Upper lobe of right lung (tissue), 1 donor: ENCODE measurements around the gene SNCAIP. TPM values are rescaled to one million over a fixed set of nuclear protein-coding genes. Genes with fewer than 3 reads are reported as not detected.

Experiments
- ATAC-seq: fragments of 200-7000 bp; cut with Tn5 transposase; one replicate; pipeline ENCODE4 v1.9.1; 2020; ENCODE audit warnings: mild to moderate bottlenecking, moderate library complexity
- DNase-seq: peaks from one replicate; pipeline ENCODE4 v3.0.0-alpha.2; 2020
- H3K27ac ChIP-seq: fragments of 200-600 bp; one replicate; pipeline ENCODE4 v1.8.0; 2022
- H3K27me3 ChIP-seq: fragments of 200-600 bp; one replicate; pipeline ENCODE4 v1.8.0; 2022; ENCODE audit warnings: mild to moderate bottlenecking
- H3K36me3 ChIP-seq: fragments of 200-600 bp; one replicate; pipeline ENCODE4 v1.8.0; 2022
- H3K4me1 ChIP-seq: fragments of 200-600 bp; one replicate; pipeline ENCODE4 v1.8.0; 2022
- H3K4me3 ChIP-seq: fragments of 200-600 bp; one replicate; pipeline ENCODE4 v1.8.0; 2022; ENCODE audit warnings: mild to moderate bottlenecking
- H3K9me3 ChIP-seq: fragments of 200-600 bp; one replicate; pipeline ENCODE4 v1.8.0; 2022
- CTCF ChIP-seq: fragments of 200-600 bp; IDR thresholded peaks from one replicate; pipeline ENCODE4 v1.8.0; 2022; ENCODE audit warnings: antibody characterized with exemption
- intact Hi-C: fragments of 100-400 bp; cut with DNase I; formaldehyde crosslinking; loops from one replicate; pipeline ENCODE4 v1.11.0; 2022
- total RNA-seq: library from RNA; stranded (reverse); fragmentation: NEBNext Ultra II Directional; extraction: Animal tissue kit (Norgen Biotek cat#: 25700); gene quantifications from one replicate; pipeline ENCODE4 v1.2.1, GENCODE V29; 2021
- donor health status: DM: no; HTN: yes; CAD: no; lungs with severe emphysema.

Gene SNCAIP
- total RNA-seq, 1 donor from 2014 or later: 4.0 TPM

GRCh38 chr5:122424132-122424531, 112.1 kb downstream of the SNCAIP start:
- Histone ChIP-seq H3K36me3 (no peaks in the 10 kb centered on the region), H3K4me1 (no peaks in the 10 kb centered on the region), H3K4me3 (no peak overlapping the region), H3K27me3 (no peaks in the 10 kb centered on the region), H3K27ac (no peak overlapping the region), H3K9me3 (no peaks in the 10 kb centered on the region)
- TF ChIP-seq CTCF: no peak
- intact Hi-C loops: no loop called here
- ATAC-seq (no peak), DNase-seq (no peak)

GRCh38 chr5:122426301-122426700, 114.3 kb downstream of the SNCAIP start:
- ATAC-seq: no peak
- H3K4me1 ChIP-seq: no peaks in the 10 kb centered on the region
- intact Hi-C loops: no loop called here
- H3K27me3 ChIP-seq: no peaks in the 10 kb centered on the region
- no peak for TF ChIP-seq CTCF
- H3K4me3 ChIP-seq: no peak overlapping the region
- no peaks in the 10 kb centered on the region for H3K36me3 ChIP-seq
- DNase-seq: no peak
- H3K27ac ChIP-seq: no peak overlapping the region
- H3K9me3 ChIP-seq: no peaks in the 10 kb centered on the region

GRCh38 chr5:122427621-122428020, 115.6 kb downstream of the SNCAIP start:
- Histone ChIP-seq H3K4me1 (no peaks in the 10 kb centered on the region), H3K36me3 (no peaks in the 10 kb centered on the region)

GRCh38 chr5:122429545-122430318, 117.7 kb downstream of the SNCAIP start:
- Histone ChIP-seq H3K27me3 (no peaks in the 10 kb centered on the region), H3K4me3 (no peak overlapping the region), H3K9me3 (no peaks in the 10 kb centered on the region), H3K4me1 (no peaks in the 10 kb centered on the region), H3K27ac (no peak overlapping the region), H3K36me3 (no peaks in the 10 kb centered on the region)
- DNase-seq (no peak), ATAC-seq (no peak)
- intact Hi-C loops: no loop called here
- no peak for TF ChIP-seq CTCF

More at GRCh38 chr5:122427621-122428020, 115.6 kb downstream of the SNCAIP start:
- ATAC-seq: no peak
- no peak for DNase-seq
- Histone ChIP-seq H3K27ac (no peak overlapping the region), H3K4me3 (no peak overlapping the region), H3K27me3 (no peaks in the 10 kb centered on the region), H3K9me3 (no peaks in the 10 kb centered on the region)
- TF ChIP-seq CTCF: no peak
- intact Hi-C loops: no loop called here

GRCh38 chr5:122430319-122430586, 118.2 kb downstream of the SNCAIP start:
- no peak for TF ChIP-seq CTCF
- ATAC-seq (no peak), DNase-seq (no peak)
- no peaks in the 10 kb centered on the region for H3K27me3 ChIP-seq
- no peaks in the 10 kb centered on the region for H3K36me3 ChIP-seq
- intact Hi-C loops: no loop called here
- H3K4me1 ChIP-seq: no peaks in the 10 kb centered on the region
- no peak overlapping the region for H3K27ac ChIP-seq
- no peak overlapping the region for H3K4me3 ChIP-seq
- no peaks in the 10 kb centered on the region for H3K9me3 ChIP-seq

- no peak for DNase-seq
- Histone ChIP-seq H3K9me3 (no peaks in the 10 kb centered on the region), H3K4me1 (no peaks in the 10 kb centered on the region), H3K36me3 (no peaks in the 10 kb centered on the region), H3K27ac (no peak overlapping the region), H3K27me3 (no peaks in the 10 kb centered on the region), H3K4me3 (no peak overlapping the region)
- intact Hi-C loops: no loop called here
- no peak for ATAC-seq
- no peak for TF ChIP-seq CTCF
These were observed 119.3 kb downstream of the SNCAIP start for GRCh38 chr5:122431298-122431697.
